ENCODE measurements around the gene GP9. TPM values are rescaled to one million over a fixed set of nuclear protein-coding genes. Genes with fewer than 3 reads are reported as not detected.

Gene GP9
- polyA plus RNA-seq, 1 donor from 2014 or later, result not detected

DNA sequence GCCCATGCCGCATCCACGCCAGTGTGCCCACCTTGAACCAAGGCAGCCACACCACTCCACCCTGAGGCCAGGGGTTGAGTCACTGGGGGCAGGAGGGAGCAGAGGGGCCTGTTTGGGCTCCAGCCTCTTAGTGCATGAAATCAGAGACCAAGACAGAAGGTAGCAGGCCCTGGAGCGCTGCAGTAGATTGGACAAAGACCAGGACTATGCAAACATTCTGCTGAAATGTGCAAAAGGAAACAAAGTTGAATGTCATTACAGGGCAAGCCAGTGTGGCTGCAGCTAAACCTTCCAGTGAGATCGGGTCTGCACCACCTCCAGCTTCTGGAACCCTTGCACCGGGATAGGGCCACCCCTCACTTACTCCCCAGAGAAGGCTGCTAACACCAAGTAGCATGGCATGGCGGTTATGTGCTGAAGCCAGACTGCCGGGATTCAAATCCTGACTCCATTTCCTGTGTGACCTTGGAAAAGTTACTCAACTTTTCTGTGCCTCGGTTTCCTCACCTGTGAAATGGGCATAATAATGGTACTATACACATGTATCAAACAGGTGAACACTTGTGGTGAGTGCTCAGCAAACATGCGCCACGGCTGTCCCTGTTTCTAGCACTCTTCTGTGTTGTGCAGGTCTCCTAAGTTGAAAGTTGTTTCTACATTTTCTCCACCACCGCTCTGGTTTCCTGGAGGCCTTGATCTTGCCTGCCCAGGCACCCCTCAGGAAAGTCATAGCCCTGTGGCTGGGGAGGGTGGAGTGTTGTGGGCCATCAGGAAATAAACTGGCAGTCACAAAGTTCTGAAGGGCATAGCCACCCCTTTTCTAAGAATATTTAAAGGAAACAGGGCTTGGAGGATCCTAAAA, 25.0 kb upstream of the GP9 start:
- Histone ChIP-seq H3K9me3 (ENCODE audit: low read length) (no peaks in the 10 kb centered on the region), H3K9me2 (ENCODE audit: insufficient read depth, low read length) (no peaks in the 10 kb centered on the region), H3K27ac (ENCODE audit: low read length) (no peak overlapping the region), H3K36me3 (ENCODE audit: insufficient read depth, low read length) (no peaks in the 10 kb centered on the region), H3F3A (ENCODE audit: insufficient read depth, low read length, poor library complexity, severe bottlenecking) (no peaks in the 10 kb centered on the region), H4K20me1 (ENCODE audit: insufficient read depth) (no peaks in the 10 kb centered on the region), H3K4me2 (ENCODE audit: low read length) (no peak overlapping the region), H3K27me3 (ENCODE audit: insufficient read depth, low read depth, low read length) (no peaks in the 10 kb centered on the region), H2AFZ (ENCODE audit: low read depth, low read length) (no peak overlapping the region), H3K4me3 (ENCODE audit: low read length) (no peak overlapping the region), H3K79me2 (replicated peaks; ENCODE audit: insufficient read depth, low read length) (no peaks in the 10 kb centered on the region), H3K9ac (ENCODE audit: low read length) (no peak overlapping the region)
- TF ChIP-seq RAD21 (conservative IDR thresholded peaks at IDR 0.05) (no peak), EZH2 (IDR thresholded peaks at IDR 0.05; ENCODE audit: borderline replicate concordance, insufficient read depth, low read length, poor library complexity, severe bottlenecking) (no peak), EP300 (conservative IDR thresholded peaks at IDR 0.05; ENCODE audit: poor library complexity, severe bottlenecking) (no peak), SMC3 (conservative IDR thresholded peaks at IDR 0.05; ENCODE audit: poor library complexity) (no peak), MXI1 (conservative IDR thresholded peaks at IDR 0.05; ENCODE audit: poor library complexity, severe bottlenecking) (no peak), POLR2AphosphoS5 (IDR thresholded peaks at IDR 0.05) (no peak)
- TF ChIP-seq, protein P1, sequence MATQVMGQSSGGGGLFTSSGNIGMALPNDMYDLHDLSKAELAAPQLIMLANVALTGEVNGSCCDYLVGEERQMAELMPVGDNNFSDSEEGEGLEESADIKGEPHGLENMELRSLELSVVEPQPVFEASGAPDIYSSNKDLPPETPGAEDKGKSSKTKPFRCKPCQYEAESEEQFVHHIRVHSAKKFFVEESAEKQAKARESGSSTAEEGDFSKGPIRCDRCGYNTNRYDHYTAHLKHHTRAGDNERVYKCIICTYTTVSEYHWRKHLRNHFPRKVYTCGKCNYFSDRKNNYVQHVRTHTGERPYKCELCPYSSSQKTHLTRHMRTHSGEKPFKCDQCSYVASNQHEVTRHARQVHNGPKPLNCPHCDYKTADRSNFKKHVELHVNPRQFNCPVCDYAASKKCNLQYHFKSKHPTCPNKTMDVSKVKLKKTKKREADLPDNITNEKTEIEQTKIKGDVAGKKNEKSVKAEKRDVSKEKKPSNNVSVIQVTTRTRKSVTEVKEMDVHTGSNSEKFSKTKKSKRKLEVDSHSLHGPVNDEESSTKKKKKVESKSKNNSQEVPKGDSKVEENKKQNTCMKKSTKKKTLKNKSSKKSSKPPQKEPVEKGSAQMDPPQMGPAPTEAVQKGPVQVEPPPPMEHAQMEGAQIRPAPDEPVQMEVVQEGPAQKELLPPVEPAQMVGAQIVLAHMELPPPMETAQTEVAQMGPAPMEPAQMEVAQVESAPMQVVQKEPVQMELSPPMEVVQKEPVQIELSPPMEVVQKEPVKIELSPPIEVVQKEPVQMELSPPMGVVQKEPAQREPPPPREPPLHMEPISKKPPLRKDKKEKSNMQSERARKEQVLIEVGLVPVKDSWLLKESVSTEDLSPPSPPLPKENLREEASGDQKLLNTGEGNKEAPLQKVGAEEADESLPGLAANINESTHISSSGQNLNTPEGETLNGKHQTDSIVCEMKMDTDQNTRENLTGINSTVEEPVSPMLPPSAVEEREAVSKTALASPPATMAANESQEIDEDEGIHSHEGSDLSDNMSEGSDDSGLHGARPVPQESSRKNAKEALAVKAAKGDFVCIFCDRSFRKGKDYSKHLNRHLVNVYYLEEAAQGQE (IDR thresholded peaks at IDR 0.05; ENCODE audit: borderline replicate concordance), result no peak
- TF ChIP-seq, protein P2, sequence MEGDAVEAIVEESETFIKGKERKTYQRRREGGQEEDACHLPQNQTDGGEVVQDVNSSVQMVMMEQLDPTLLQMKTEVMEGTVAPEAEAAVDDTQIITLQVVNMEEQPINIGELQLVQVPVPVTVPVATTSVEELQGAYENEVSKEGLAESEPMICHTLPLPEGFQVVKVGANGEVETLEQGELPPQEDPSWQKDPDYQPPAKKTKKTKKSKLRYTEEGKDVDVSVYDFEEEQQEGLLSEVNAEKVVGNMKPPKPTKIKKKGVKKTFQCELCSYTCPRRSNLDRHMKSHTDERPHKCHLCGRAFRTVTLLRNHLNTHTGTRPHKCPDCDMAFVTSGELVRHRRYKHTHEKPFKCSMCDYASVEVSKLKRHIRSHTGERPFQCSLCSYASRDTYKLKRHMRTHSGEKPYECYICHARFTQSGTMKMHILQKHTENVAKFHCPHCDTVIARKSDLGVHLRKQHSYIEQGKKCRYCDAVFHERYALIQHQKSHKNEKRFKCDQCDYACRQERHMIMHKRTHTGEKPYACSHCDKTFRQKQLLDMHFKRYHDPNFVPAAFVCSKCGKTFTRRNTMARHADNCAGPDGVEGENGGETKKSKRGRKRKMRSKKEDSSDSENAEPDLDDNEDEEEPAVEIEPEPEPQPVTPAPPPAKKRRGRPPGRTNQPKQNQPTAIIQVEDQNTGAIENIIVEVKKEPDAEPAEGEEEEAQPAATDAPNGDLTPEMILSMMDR (IDR thresholded peaks at IDR 0.05; ENCODE audit: poor library complexity, severe bottlenecking), result no peak

DNA sequence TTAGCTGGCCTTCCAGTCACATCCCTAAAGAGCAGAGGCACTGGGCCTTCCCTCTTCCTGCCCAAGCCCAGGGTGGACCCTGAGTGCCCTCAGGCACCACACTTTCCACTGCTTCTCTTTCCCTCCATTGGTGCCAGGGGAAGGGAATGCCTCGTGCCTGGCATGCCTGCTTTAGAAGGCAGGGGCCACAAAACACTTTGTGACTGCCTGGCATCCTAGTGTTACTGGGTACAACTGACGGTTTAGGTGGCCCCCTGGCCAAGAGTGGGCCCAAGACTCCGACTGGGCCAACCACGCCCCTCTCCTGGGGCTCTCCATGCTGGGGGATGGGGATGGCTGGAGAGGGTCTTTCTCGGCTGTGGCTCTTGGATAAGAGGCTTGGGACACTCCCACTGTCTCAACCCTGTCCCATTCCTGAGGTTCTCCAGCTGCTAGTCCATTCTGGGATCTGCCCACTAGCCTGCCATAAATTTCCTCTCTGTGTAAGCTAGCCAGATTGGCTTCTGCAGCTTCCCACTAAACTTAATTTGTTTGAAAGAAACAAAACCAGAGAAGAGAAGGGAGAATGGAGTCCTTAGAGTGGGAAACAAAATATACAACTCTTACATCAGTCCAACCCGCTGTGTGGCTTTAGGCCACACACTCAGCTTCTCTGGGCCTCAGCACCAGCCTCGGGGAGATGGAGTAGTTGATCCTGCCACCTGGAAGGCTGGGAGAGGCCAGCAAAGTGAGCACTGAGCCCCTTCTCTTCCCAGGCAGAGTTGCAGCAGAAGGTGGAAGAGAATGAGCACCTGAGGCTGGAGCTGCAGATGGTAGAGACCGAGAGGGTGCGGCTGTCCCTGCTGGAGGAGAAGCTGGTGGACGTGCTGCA, 24.1 kb upstream of the GP9 start:
- TF ChIP-seq EZH2 (IDR thresholded peaks at IDR 0.05; ENCODE audit: borderline replicate concordance, insufficient read depth, low read length, poor library complexity, severe bottlenecking), result no peak
- TF ChIP-seq TAF1 (IDR thresholded peaks at IDR 0.05; ENCODE audit: low read depth), result no peak
- TF ChIP-seq MXI1 (conservative IDR thresholded peaks at IDR 0.05; ENCODE audit: poor library complexity, severe bottlenecking), result no peak
- Histone ChIP-seq H2AFZ (ENCODE audit: low read depth, low read length) (no peak overlapping the region), H3K27ac (ENCODE audit: low read length) (no peak overlapping the region)

More for the DNA sequence above, 24.1 kb upstream of the GP9 start:
- Histone ChIP-seq H3K79me2 (replicated peaks; ENCODE audit: insufficient read depth, low read length) (no peaks in the 10 kb centered on the region), H3K4me3 (ENCODE audit: low read length) (no peak overlapping the region), H3F3A (ENCODE audit: insufficient read depth, low read length, poor library complexity, severe bottlenecking) (no peaks in the 10 kb centered on the region), H3K9me2 (ENCODE audit: insufficient read depth, low read length) (no peaks in the 10 kb centered on the region), H3K36me3 (ENCODE audit: insufficient read depth, low read length) (no peaks in the 10 kb centered on the region), H3K4me2 (ENCODE audit: low read length) (no peak overlapping the region), H3K9ac (ENCODE audit: low read length) (no peak overlapping the region), H3K9me3 (ENCODE audit: low read length) (no peaks in the 10 kb centered on the region), H3K27me3 (ENCODE audit: insufficient read depth, low read depth, low read length) (no peaks in the 10 kb centered on the region), H4K20me1 (ENCODE audit: insufficient read depth) (no peaks in the 10 kb centered on the region)
